CD4-positive, alpha-beta T cell (primary cell): Measurements from ENCODE around the gene MBNL1. TPM values are rescaled to one million over a fixed set of nuclear protein-coding genes. Genes with fewer than 3 reads are reported as not detected.

Experiments used
- ATAC-seq: fragments of 200-7000 bp; cut with Tn5 transposase; one replicate; pipeline ENCODE4 v1.10.0; 2022; ENCODE audit warnings: mild to moderate bottlenecking; ENCODE audit not compliant: poor library complexity
- CTCF ChIA-PET: fragments of 350-600 bp; sonication (Branson Sonifier 250); formaldehyde crosslinking; loops from one replicate; lab custom pipeline; 2021; ENCODE audit warnings: antibody characterized with exemption, inconsistent platforms; lab: Charles Lee
- POLR2A ChIA-PET: fragments of 350-600 bp; sonication (Branson Sonifier 250); formaldehyde crosslinking; loops from one replicate; lab custom pipeline; 2021; ENCODE audit warnings: antibody characterized with exemption, inconsistent platforms; lab: Charles Lee
- DNase-seq, 14 experiments: peaks; one replicate each; pipeline ENCODE4 v3.0.0-alpha.2; 2013 to 2020; ENCODE audit warnings: mixed read lengths in 2 of 14
- H3K27ac ChIP-seq, 2 donors: one replicate each; pipeline versions ENCODE4 v1.5.1 to v1.7.0; 2013; ENCODE audit warnings: low read length in 2 of 2, low read depth in 1 of 2, mild to moderate bottlenecking in 1 of 2
- H3K27me3 ChIP-seq, 2 experiments: 1 replicate in 1 of 2; 2 replicates in 1 of 2; pipeline versions ENCODE4 v1.6.1 to v1.7.0; 2013; ENCODE audit warnings: low read length in 2 of 2, control low read depth in 1 of 2, mild to moderate bottlenecking in 1 of 2, moderate library complexity in 1 of 2; ENCODE audit not compliant: insufficient read depth in 2 of 2, control insufficient read depth in 1 of 2
- H3K36me3 ChIP-seq: one replicate; pipeline ENCODE4 v1.6.1; 2013; ENCODE audit warnings: low read length, control low read depth; ENCODE audit not compliant: insufficient read depth
- H3K4me1 ChIP-seq: one replicate; pipeline ENCODE4 v1.6.1; 2013; ENCODE audit warnings: low read length, control low read depth; ENCODE audit not compliant: insufficient read depth
- H3K4me3 ChIP-seq: one replicate; pipeline ENCODE4 v1.5.1; 2013; ENCODE audit warnings: mild to moderate bottlenecking, low read length, moderate library complexity
- H3K9me3 ChIP-seq, 2 experiments: 1 replicate in 1 of 2; 2 replicates in 1 of 2; pipeline versions ENCODE4 v1.6.1 to v1.7.0; 2013; ENCODE audit warnings: low read length in 2 of 2, mild to moderate bottlenecking in 2 of 2, control low read depth in 1 of 2, moderate library complexity in 1 of 2; ENCODE audit not compliant: control insufficient read depth in 1 of 2, insufficient read depth in 1 of 2
- H3K27ac Mint-ChIP-seq: one replicate; pipeline ENCODE4 v1.8.0; 2020; ENCODE audit warnings: mixed read lengths
- H3K27me3 Mint-ChIP-seq: one replicate; pipeline ENCODE4 v1.8.0; 2021; ENCODE audit warnings: mixed read lengths
- H3K36me3 Mint-ChIP-seq: one replicate; pipeline ENCODE4 v1.8.0; 2021; ENCODE audit warnings: low read depth, mixed read lengths
- H3K4me1 Mint-ChIP-seq: one replicate; pipeline ENCODE4 v1.8.0; 2021; ENCODE audit warnings: low read depth, mixed read lengths
- H3K4me3 Mint-ChIP-seq: one replicate; pipeline ENCODE4 v1.8.0; 2020; ENCODE audit warnings: mild to moderate bottlenecking, mixed read lengths
- H3K9me3 Mint-ChIP-seq: one replicate; pipeline ENCODE4 v1.8.0; 2020; ENCODE audit warnings: mixed read lengths
- intact Hi-C, 2 experiments: fragments of 100-400 bp; cut with DNase I in 1 of 2; cut with micrococcal nuclease in 1 of 2; formaldehyde crosslinking; loops; one replicate each; pipeline versions ENCODE4 v1.15.1 to v1.9.0; 2023 to 2025; cut with DNase I, micrococcal nuclease
- total RNA-seq, 174 experiments: library from RNA in 2 of 174; stranded (reverse) in 2 of 174; gene quantifications; one replicate each; pipeline ENCODE4 v1.2.3 and lab custom pipeline; 2021 to 2026
- TF ChIP-seq, protein P1 (sequence below): fragments of 200-600 bp; IDR thresholded peaks from one replicate; pipeline ENCODE4 v1.8.0; 2022; ENCODE audit warnings: antibody characterized with exemption, mild to moderate bottlenecking

MBNL1 gene
- total RNA-seq, 2 experiments from 2014 or later: 551 to 561 TPM

DNA sequence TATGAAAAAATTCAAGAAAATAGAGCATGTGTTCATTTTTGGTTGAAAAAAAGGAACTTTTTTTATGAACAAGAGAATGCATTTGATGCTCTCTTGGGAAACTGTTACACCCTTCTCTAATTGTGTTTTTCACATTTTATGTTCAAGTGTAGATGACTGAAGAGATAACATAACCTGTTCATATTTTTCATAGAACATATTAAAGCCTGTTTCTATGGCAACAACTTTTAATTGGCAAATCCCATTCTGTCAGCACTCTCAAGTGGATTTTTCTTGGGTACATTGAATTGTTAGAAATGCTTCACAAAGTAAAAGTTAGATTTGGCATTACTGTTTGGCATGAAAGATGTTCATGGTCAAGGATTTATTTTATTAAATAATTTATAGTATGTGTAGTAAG, 117.5 kb downstream of the MBNL1 start:
- ATAC-seq: no peak
- H3K27me3 ChIP-seq: no peaks in the 10 kb centered on the region
- H3K27ac Mint-ChIP-seq: peak overlapping the region; percentile 71
- H3K27ac ChIP-seq: no peak overlapping the region
- H3K4me1 ChIP-seq: peaks cover 22% of the 10 kb centered on the region
- no peaks in the 10 kb centered on the region for H3K27me3 Mint-ChIP-seq
- H3K9me3 Mint-ChIP-seq: no peaks in the 10 kb centered on the region
- peaks cover 75% of the 10 kb centered on the region for H3K36me3 Mint-ChIP-seq
- no peak overlapping the region for H3K4me3 ChIP-seq
- intact Hi-C loops: loop anchor here (5.0 to 10.0 kb wide), 2 partner anchors 54 to 111 kb away; no protein-coding TSS in a partner anchor
- ChIA-PET CTCF (interaction anchor here (0.9 to 1.3 kb wide), 2 partner anchors 10 to 27 kb away, joined by 3 read pairs; no protein-coding TSS in a partner anchor), POLR2A (interaction anchor here (1.2 kb wide), 1 partner anchor 15 kb away, joined by 5 read pairs; no protein-coding TSS in a partner anchor)
- no peak overlapping the region for H3K4me3 Mint-ChIP-seq
- H3K4me1 Mint-ChIP-seq: peaks cover 88% of the 10 kb centered on the region
- DNase-seq: no peak
- H3K9me3 ChIP-seq: no peaks in the 10 kb centered on the region
- peaks cover 44% of the 10 kb centered on the region for H3K36me3 ChIP-seq
- TF ChIP-seq, protein P1, sequence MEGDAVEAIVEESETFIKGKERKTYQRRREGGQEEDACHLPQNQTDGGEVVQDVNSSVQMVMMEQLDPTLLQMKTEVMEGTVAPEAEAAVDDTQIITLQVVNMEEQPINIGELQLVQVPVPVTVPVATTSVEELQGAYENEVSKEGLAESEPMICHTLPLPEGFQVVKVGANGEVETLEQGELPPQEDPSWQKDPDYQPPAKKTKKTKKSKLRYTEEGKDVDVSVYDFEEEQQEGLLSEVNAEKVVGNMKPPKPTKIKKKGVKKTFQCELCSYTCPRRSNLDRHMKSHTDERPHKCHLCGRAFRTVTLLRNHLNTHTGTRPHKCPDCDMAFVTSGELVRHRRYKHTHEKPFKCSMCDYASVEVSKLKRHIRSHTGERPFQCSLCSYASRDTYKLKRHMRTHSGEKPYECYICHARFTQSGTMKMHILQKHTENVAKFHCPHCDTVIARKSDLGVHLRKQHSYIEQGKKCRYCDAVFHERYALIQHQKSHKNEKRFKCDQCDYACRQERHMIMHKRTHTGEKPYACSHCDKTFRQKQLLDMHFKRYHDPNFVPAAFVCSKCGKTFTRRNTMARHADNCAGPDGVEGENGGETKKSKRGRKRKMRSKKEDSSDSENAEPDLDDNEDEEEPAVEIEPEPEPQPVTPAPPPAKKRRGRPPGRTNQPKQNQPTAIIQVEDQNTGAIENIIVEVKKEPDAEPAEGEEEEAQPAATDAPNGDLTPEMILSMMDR: no peak

DNA sequence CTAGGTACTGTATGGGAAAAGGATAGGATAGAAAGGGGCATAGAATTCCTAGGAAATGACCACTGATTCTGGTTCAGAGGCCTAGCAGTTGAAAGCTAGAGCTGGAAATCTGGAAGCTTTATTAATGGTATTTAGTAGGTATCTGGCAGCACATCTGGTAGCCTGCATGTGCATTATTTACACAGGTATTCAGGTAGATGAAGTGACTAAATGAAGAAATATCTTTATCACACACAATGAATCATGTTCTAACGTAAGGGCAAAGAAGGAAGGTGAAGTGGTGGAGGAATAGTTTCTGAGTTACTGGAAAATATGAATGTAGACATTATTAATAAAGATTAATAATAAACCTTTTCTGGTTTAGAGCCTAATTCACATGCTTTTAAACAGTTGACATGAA, 119.9 kb downstream of the MBNL1 start:
- TF ChIP-seq, protein P1: no peak
- H3K36me3 ChIP-seq: peaks cover 56% of the 10 kb centered on the region
- peaks cover 82% of the 10 kb centered on the region for H3K36me3 Mint-ChIP-seq
- no peak overlapping the region for H3K4me3 Mint-ChIP-seq
- H3K27me3 ChIP-seq: no peaks in the 10 kb centered on the region
- H3K27me3 Mint-ChIP-seq: no peaks in the 10 kb centered on the region
- ATAC-seq: no peak
- H3K4me1 ChIP-seq: peaks cover 17% of the 10 kb centered on the region
- peak overlapping the region; percentile 71 for H3K27ac Mint-ChIP-seq
- no peak overlapping the region for H3K27ac ChIP-seq
- DNase-seq: no peak
- ChIA-PET POLR2A (interaction anchor here (2.1 kb wide), 1 partner anchor 10 kb away, joined by 6 read pairs; no protein-coding TSS in a partner anchor), CTCF (no interaction called here)
- H3K4me3 ChIP-seq: no peak overlapping the region
- intact Hi-C loops: loop anchor here (5.0 to 10.0 kb wide), 2 partner anchors 56 to 114 kb away; no protein-coding TSS in a partner anchor
- no peaks in the 10 kb centered on the region for H3K9me3 ChIP-seq
- peaks cover 90% of the 10 kb centered on the region for H3K4me1 Mint-ChIP-seq
- H3K9me3 Mint-ChIP-seq: no peaks in the 10 kb centered on the region

DNA sequence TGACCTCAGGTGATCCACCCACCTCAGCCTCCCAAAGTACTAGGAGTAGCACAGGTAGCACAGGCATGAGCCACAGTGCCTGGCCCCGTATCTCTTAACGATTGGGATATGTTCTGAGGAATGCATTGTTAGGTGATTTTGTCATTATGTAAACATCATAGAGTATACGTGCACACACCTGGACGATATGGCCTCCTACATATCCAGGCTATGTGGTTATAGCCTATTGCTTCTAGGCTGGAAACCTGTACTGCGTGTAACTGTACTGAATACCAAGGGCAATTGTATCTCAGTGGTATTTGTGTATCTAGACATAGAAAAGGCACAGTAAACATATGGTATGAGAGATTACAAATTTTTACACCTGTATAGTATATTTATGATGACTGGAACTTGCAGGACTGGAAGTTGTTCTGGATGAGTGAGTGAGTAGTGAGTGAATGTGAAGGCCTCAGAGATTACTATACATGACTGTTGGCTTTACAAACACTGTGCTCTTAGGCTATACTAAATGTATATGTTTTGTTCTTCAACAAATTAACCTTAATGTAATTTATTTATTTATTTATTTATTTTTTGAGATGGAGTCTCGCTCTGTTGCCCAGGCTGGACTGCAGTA, 120.7 kb downstream of the MBNL1 start:
- no peak overlapping the region for H3K4me3 Mint-ChIP-seq
- H3K36me3 Mint-ChIP-seq: peaks cover 83% of the 10 kb centered on the region
- Histone ChIP-seq H3K4me1 (peaks cover 17% of the 10 kb centered on the region), H3K9me3 (no peaks in the 10 kb centered on the region), H3K27me3 (no peaks in the 10 kb centered on the region), H3K4me3 (no peak overlapping the region), H3K36me3 (peaks cover 60% of the 10 kb centered on the region), H3K27ac (no peak overlapping the region)
- H3K4me1 Mint-ChIP-seq: peaks cover 86% of the 10 kb centered on the region
- CTCF ChIA-PET: interaction anchor here (0.7 kb wide), 1 partner anchor 53 kb away, joined by 3 read pairs; no protein-coding TSS in a partner anchor
- no peaks in the 10 kb centered on the region for H3K27me3 Mint-ChIP-seq
- H3K27ac Mint-ChIP-seq: peak overlapping the region; percentile 71
- TF ChIP-seq, protein P1: no peak
- POLR2A ChIA-PET: interaction anchor here (0.6 to 1.1 kb wide), 2 partner anchors 10 to 28 kb away, joined by 3 to 4 read pairs; no protein-coding TSS in a partner anchor
- ATAC-seq (no peak), DNase-seq (no peak)
- intact Hi-C loops: loop anchor here (5.0 to 10.0 kb wide), 2 partner anchors 57 to 115 kb away; no protein-coding TSS in a partner anchor
- no peaks in the 10 kb centered on the region for H3K9me3 Mint-ChIP-seq
